NCI-H146 treated with DMSO at 0.1 percent for 48 hours (cell line): ENCODE data around the gene CAMTA2.

Experiments used
- DNase-seq: peaks from one replicate; lab custom pipeline; 2025; ENCODE audit not compliant: unreplicated experiment; lab: John Stamatoyannopoulos, UW

The CAMTA2 gene

GRCh38 chr17:5002121-5002788 lies 14.8 kb upstream of the CAMTA2 start:
- no peak for DNase-seq

- no peak for DNase-seq
These were observed 12.8 kb upstream of the CAMTA2 start for GRCh38 chr17:5000237-5000639.

DNA sequence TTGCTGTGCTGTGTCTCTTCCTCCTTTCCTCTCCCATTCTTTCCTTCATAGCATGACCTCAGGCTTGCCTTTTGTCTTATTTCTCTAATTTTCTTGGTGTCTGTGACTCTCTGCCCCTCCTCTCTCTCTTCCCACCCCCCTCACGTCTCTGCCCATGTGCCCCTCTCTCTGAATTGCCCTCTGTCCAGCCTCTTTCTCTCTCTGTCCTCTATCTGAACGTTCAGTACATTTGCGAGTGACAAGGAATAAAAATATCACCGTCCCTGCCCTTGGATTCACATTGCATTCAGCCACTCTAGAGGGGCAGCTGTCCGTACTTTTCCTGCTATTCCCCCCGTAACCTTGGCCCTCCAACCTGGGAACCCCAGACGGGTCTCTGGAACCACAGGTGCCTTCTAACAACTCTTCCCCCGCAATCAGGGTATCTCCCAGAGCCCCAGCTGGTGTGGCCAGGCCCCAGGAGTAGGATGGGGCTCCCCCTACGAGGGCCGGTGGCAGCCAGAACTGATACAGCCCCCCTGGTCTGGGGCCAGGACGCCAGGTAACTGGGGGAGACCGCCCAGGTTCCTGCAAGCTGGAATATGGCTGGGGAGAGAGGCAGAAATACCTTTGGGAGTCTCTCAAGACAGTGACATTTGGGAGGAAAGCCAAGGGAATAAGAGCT lies 12.1 kb upstream of the CAMTA2 start:
- DNase-seq: no peak

DNA sequence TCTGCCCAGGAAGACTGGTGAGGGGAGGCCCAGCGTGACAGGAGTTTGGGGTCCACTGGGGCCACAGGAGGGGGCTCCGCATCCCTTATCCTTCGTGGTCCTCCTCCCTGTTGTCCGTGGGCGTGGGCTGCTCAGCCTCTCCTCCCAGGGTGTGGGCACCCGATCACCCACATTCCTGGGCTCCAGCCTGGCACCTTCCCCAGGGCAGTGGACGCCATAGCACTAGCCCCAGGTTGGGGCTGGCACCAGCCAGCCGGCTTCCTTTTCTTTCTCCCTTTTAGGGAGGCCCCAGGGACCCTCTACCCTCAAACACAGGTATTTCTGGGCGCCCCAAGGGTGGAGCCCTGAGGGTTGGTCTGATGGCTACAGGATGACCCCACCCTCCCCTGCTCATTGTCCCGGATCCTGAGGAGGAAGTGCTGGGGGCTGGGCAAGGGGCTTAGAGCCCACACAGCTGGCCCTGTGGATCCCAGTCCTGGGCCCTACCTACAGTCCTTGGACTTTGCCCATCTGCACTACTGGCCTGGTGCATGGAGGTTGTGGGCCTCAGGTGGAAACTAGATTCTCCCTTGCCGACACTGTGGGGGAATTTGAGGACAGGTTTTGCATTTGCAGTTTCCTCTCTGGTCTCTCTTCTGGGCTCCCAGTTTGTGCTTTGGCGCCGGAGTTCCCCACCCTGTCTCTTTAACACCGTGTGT lies 11.4 kb upstream of the CAMTA2 start:
- no peak for DNase-seq

DNA sequence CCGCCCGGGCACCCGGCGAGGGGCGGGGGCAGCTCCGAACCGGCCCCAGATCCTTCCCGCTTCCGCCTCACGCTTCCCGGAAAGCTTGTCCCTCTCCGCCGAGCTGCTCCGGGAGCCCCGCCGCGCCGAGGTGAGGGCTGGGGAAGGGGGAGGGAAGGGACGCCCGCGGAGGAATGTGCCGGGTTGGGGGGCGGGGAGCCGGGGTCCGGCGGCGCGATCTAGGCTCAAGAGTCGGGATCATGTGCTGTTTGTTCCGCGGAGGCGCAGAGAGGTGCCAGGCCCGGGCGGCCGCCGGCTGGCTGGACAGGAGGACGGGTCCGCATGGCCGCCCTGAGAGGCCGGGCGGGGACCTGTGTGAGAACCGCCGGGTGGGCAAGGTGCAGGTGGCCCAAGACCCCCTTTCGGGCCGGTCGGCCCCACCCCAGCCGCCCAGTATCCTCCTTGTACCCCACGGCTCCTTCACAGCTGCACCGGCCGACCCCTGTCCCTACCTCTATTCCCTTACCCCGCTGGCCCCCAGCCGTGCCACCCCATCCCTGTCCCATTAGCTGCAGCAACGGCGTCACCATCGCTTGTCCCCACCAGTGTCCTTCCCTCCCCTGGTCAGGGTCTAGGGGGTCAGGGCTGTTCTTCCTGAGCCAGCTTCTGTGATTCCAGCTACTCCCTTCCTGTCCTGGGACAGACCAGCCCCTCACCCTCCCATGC lies 10.7 kb upstream of the CAMTA2 start:
- DNase-seq: no peak

DNA sequence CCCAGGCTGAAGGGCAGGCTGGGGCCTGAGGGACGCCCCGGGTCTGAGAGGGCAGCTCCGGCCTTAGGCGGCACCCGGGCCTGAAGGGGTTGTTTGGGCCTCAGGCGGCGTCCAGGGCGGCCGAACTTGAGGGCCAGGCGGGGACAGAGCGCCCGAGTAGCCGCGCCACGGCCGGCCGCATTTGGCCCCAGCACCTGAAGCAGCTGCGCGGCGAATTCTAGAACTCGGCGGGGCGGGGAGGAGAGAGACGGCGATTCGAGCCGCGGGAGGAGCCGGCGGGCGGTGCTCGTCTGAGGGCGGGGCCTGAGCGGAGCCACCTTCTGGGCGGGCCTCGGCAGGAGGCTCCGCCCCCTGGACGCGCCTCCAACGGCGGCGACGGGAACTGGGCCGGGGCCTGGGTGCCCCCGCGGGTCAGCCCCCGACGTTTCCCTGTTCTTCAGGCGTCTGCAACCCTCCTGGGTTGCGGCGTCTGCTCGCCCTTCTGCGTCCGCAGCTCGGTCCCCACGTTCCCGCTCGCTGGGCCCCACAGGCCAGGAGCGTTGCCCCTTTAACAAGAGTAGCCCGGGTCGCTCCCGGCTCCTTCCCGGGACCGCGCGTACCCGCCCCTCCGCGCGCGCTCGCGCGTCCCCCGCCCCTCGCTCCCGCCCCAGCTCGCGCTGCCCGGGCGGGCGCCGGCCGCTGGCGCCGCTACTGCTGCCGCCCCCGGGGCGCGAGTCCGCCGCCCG lies 10.0 kb upstream of the CAMTA2 start, which contains the start of the genes INCA1 and KIF1C:
TSS of gene INCA1 (minus strand) at position 221 of the 725 bp plus-strand sequence. CDS start 3,085 bp downstream, outside the sequence.
TSS of gene KIF1C (plus strand) at position 649 of the 725 bp plus-strand sequence. CDS start 2,297 bp downstream, outside the sequence.
- DNase-seq: peak; percentile 77

- DNase-seq: no peak
These were observed 6.7 kb upstream of the CAMTA2 start for GRCh38 chr17:4994081-4994595.

DNA sequence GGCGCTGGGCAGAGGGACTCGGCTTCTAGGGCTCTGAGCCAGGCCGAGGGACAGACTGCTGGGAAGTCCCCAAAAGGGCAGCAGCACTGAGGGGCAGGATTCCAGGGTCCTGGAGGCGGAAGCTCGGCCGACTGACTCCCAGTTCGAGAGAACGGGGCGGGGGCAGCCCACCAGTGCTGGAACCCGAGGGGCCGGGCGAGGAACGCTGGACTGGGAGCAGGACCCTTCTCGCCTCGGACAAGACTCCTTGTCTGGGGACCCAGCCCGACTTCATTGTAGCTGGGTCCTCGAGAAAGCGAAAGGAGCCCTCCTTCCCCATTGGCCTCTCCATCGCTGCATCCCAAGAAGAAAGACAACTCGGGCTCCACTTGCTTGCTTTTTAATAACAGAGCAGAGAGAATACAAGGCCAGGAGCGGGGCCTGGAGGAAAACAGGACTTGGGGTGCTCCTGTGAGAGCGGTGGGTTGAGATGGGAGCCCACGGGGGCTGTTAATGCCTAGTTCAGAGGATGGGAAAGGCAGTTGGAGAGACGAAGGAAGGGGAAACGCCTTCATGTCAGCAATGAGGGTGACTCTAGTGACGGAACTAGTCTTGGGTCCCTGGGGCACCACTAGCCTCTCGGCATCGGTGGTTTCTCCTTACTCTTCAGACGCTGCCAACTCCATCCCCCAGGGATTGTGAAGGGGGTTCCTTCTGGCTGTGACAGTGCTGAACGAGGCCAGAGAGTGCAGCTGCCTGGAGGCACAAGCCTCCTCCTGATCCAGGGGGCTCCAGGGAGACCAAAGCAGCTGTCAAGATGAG lies 492 bp upstream of the CAMTA2 start:
- DNase-seq: no peak

DNA sequence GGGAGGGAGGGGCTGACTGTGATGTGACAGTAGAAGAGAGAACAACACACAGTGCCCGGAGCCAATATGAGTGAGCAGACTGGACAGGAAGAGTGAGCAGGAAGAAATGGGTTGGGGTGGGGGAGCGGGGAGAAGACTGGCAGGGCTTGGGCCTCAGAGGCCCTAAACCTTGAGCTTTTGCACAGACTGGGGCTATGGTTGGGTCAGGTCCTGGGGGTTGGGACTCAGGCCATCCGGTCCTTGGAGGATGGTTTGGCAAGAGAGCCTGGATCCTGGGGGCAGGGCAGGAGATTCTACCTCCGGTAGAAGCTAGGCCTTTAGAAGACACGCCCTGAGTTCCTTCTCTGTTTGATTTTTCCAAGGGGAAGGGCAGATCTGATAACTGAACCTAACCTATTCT lies 1.1 kb downstream of the CAMTA2 start:
- no peak for DNase-seq

DNA sequence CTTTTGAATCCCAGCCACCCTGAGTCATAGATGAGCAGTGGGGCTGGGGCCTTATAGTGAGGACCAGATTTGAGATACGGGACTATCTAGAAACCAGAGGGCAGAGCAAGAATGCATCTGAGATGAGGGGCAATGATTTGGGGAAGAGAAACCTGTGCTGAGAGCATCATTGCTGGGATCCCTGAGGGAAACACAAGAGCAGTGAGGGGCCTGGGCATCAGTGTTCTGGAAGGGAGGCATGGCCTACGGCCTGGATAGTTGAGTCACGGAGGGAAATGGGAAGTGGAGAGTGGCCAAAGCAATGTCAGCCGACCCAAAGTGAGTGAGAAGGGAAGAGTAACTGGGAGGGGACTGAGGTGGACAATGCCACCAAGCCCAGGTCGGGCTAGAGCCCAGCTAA lies 5.2 kb downstream of the CAMTA2 start:
- DNase-seq: no peak

- DNase-seq: peak; percentile 8
These were observed 6.7 kb downstream of the CAMTA2 start for GRCh38 chr17:4980644-4981216.

- no peak for DNase-seq
These were observed 8.7 kb downstream of the CAMTA2 start for GRCh38 chr17:4978726-4979125.

GRCh38 chr17:4974115-4974670 lies 13.3 kb downstream of the CAMTA2 start:
- no peak for DNase-seq

DNA sequence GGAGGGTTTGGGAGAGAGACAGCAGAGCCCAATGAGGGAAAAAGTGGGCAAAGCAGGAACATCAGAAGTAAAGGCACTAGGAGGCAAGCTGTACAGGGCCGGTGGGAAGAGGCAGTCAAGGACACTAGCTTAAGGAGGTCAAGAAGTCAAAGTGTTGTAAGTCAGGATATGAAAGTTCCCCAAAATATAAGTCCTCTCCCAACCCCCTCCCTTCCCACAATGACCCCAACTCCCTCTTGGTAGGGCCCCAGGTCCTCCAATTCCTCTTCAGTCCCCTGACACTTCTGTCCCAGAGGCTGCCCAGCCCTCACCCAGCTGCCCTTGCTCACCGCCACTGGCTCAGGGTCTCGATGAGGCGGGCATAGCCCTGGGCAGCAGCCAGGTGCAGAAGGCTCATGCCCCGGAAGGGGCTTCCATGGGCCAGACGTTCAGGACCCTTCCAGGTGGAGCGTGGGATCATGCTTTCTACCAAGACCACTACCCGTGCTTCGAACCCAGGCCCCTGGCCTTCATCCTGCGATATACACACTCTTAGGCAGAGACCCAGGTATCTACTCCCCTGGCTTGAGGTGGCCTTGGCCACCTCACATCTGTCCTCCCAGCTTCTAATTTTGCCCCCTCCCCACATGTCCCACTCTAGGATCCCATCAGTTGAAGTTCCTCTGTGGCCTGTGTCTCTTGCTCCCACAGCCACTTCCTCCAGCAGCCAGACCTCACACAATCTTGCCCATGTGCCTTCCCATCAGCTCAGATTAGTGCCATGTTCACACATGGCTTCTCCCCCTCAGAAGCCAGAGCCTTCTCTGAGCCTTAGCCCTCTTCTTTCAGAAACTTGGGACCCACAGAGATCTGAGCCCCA lies 14.0 kb downstream of the CAMTA2 start:
- no peak for DNase-seq

- DNase-seq: no peak
These were observed 14.7 kb downstream of the CAMTA2 start for GRCh38 chr17:4972752-4973151.

DNA sequence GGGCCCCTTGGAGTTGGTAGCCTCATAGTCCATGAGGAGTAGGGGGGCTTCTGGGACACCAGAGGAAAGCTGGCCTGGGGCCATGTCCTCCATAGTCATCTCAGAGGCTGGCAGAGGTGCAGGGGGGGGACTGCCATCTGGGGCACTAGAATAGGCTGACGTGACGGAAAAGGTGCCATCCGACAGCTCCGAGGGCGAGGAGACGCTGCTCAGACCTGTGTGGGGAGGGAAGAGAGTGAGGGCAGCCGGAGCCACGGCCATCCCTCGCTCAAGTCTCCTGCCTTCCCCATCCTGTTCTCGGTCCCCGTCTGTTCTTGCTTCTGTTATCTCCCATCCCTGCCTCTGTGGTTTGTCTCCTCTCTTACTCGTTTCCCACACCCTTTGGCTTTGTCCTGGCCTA lies 15.2 kb downstream of the CAMTA2 start:
- DNase-seq: no peak

- no peak for DNase-seq
These were observed 15.6 kb downstream of the CAMTA2 start for GRCh38 chr17:4971826-4972225.

- DNase-seq: no peak
These were observed 17.2 kb downstream of the CAMTA2 start for GRCh38 chr17:4970273-4970672.
